GM23338 (cell line): ENCODE results near the gene LDLRAD3. TPM values are rescaled to one million over a fixed set of nuclear protein-coding genes. Genes with fewer than 3 reads are reported as not detected.

Source experiments
- ATAC-seq: fragments of 200-7000 bp; cut with Tn5 transposase; 3 replicates; pipeline ENCODE4 v1.9.1; 2020
- DNase-seq: peaks from one replicate; pipeline ENCODE4 v3.0.0-alpha.2; 2015; ENCODE audit warnings: low spot score
- H2AFZ ChIP-seq: fragments of 200-600 bp; sonication (generic); 2 replicates; pipeline ENCODE4 v1.8.0; 2016; ENCODE audit warnings: antibody characterized with exemption, mild to moderate bottlenecking, moderate library complexity
- H3F3A ChIP-seq: fragments of 200-600 bp; sonication (generic); replicated peaks from 2 replicates; pipeline ENCODE4 v1.8.0; 2017; ENCODE audit warnings: antibody characterized with exemption, mixed run types, low read depth
- H3K27ac ChIP-seq: fragments of 200-600 bp; sonication (generic); 2 replicates; pipeline ENCODE4 v1.6.1; 2016; ENCODE audit warnings: low read depth
- H3K27me3 ChIP-seq: fragments of 200-600 bp; sonication (generic); 2 replicates; pipeline ENCODE4 v1.8.0; 2016; ENCODE audit warnings: mild to moderate bottlenecking, mixed run types, moderate library complexity; ENCODE audit not compliant: insufficient read depth
- H3K36me3 ChIP-seq: fragments of 200-600 bp; sonication (generic); 2 replicates; pipeline ENCODE4 v1.8.0; 2016; ENCODE audit warnings: mild to moderate bottlenecking; ENCODE audit not compliant: insufficient read depth
- H3K4me1 ChIP-seq: fragments of 200-600 bp; sonication (generic); 2 replicates; pipeline ENCODE4 v1.8.0; 2016; ENCODE audit warnings: mild to moderate bottlenecking, moderate library complexity; ENCODE audit not compliant: insufficient read depth
- H3K4me2 ChIP-seq: fragments of 200-600 bp; sonication (generic); 2 replicates; pipeline ENCODE4 v1.7.1; 2017; ENCODE audit warnings: mixed run types
- H3K4me3 ChIP-seq: fragments of 200-600 bp; sonication (generic); 2 replicates; pipeline ENCODE4 v1.6.1; 2016; ENCODE audit warnings: mixed run types
- H3K79me2 ChIP-seq: fragments of 200-600 bp; sonication (generic); replicated peaks from 2 replicates; pipeline ENCODE4 v1.8.0; 2017; ENCODE audit warnings: mild to moderate bottlenecking; ENCODE audit not compliant: insufficient read depth
- H3K9me2 ChIP-seq: fragments of 200-600 bp; sonication (generic); 2 replicates; pipeline ENCODE4 v1.8.0; 2017; ENCODE audit not compliant: insufficient read depth
- H4K20me1 ChIP-seq: fragments of 200-600 bp; sonication (generic); replicated peaks from 2 replicates; pipeline ENCODE4 v1.8.0; 2017; ENCODE audit warnings: mild to moderate bottlenecking; ENCODE audit not compliant: insufficient read depth
- H3K27ac Mint-ChIP-seq: 2 replicates; pipeline ENCODE4 v1.8.0; 2020; ENCODE audit warnings: inconsistent platforms, mild to moderate bottlenecking, moderate library complexity, mixed read lengths
- H3K27me3 Mint-ChIP-seq: 3 replicates; pipeline ENCODE4 v1.8.0; 2022; ENCODE audit warnings: low read depth, mild to moderate bottlenecking, moderate library complexity, mixed read lengths, inconsistent platforms; ENCODE audit not compliant: insufficient read depth, poor library complexity
- H3K36me3 Mint-ChIP-seq: 3 replicates; pipeline ENCODE4 v1.8.0; 2021; ENCODE audit warnings: low read depth, mild to moderate bottlenecking, inconsistent platforms, moderate library complexity, mixed read lengths
- H3K4me1 Mint-ChIP-seq: 3 replicates; pipeline ENCODE4 v1.8.0; 2020; ENCODE audit warnings: mild to moderate bottlenecking, inconsistent platforms, mixed read lengths
- H3K4me3 Mint-ChIP-seq: 3 replicates; pipeline ENCODE4 v1.8.0; 2021; ENCODE audit warnings: moderate library complexity, mild to moderate bottlenecking, inconsistent platforms, mixed read lengths
- H3K9me3 Mint-ChIP-seq: 3 replicates; pipeline ENCODE4 v1.8.0; 2020; ENCODE audit warnings: moderate library complexity, mild to moderate bottlenecking, inconsistent platforms, mixed read lengths
- CREB1 ChIP-seq: fragments of 250-450 bp; sonication (Bioruptor Pico); IDR thresholded peaks from 2 replicates; pipeline ENCODE4 v1.5.0; 2020; ENCODE audit warnings: low read depth, mild to moderate bottlenecking, moderate library complexity
- ETS1 ChIP-seq: IDR thresholded peaks from 2 replicates; pipeline ENCODE4 v1.6.1; 2016; ENCODE audit warnings: antibody characterized with exemption
- EZH2 ChIP-seq: fragments of 200-600 bp; sonication (generic); IDR thresholded peaks from one replicate; pipeline ENCODE4 v1.8.0; 2017; ENCODE audit warnings: antibody characterized with exemption, mild to moderate bottlenecking, low read depth; ENCODE audit not compliant: unreplicated experiment
- EZH2phosphoT487 ChIP-seq: fragments of 200-600 bp; sonication (generic); IDR thresholded peaks from one replicate; pipeline ENCODE4 v1.8.1; 2018; ENCODE audit warnings: antibody characterized with exemption; ENCODE audit not compliant: unreplicated experiment
- JUNB ChIP-seq: IDR thresholded peaks from one replicate; pipeline ENCODE4 v1.6.1; 2016; ENCODE audit warnings: antibody characterized with exemption; ENCODE audit not compliant: unreplicated experiment
- NANOG ChIP-seq: IDR thresholded peaks from 2 replicates; pipeline ENCODE4 v1.6.1; 2016; ENCODE audit warnings: antibody characterized with exemption, borderline replicate concordance
- POLR2AphosphoS5 ChIP-seq: IDR thresholded peaks from 2 replicates; pipeline ENCODE4 v1.6.1; 2016; ENCODE audit warnings: antibody characterized with exemption, low read depth
- REST ChIP-seq: IDR thresholded peaks from one replicate; pipeline ENCODE4 v1.6.1; 2018; ENCODE audit warnings: antibody characterized with exemption; ENCODE audit not compliant: unreplicated experiment
- STAT1 ChIP-seq: IDR thresholded peaks from one replicate; pipeline ENCODE4 v1.6.1; 2016; ENCODE audit warnings: antibody characterized with exemption; ENCODE audit not compliant: unreplicated experiment
- ZNF114 ChIP-seq: fragments of 250-450 bp; sonication (Bioruptor Pico); IDR thresholded peaks from 2 replicates; pipeline ENCODE4 v1.5.0; 2020; ENCODE audit warnings: mild to moderate bottlenecking, moderate library complexity
- ZNF331 ChIP-seq: fragments of 250-450 bp; sonication (Bioruptor Pico); IDR thresholded peaks from 2 replicates; pipeline ENCODE4 v1.5.0; 2020; ENCODE audit warnings: low read depth, mild to moderate bottlenecking, moderate library complexity
- ZNF462 ChIP-seq: fragments of 250-450 bp; sonication (Bioruptor Pico); IDR thresholded peaks from 2 replicates; pipeline ENCODE4 v1.5.0; 2020; ENCODE audit warnings: mild to moderate bottlenecking, moderate library complexity
- polyA plus RNA-seq: library from polyadenylated mRNA; unstranded; fragments of >200 nt; fragmentation: Nextera tagmentation; extraction: Ambion mirVana; gene quantifications from 2 replicates; pipeline ENCODE4 v1.2.1, GENCODE V29; 2016
- total RNA-seq: library from RNA; depleted of rRNA; stranded (reverse); fragments of >200 nt; shearing (Covaris generic); gene quantifications from 2 replicates; pipeline ENCODE4 v1.2.3, GENCODE V29; 2014
- TF ChIP-seq, protein P1 (sequence below), 2 experiments: fragments of 200-600 bp in 1 of 2; sonication (generic) in 1 of 2; conservative IDR thresholded peaks; 2 replicates each; pipeline versions ENCODE4 v1.5.1 to v1.6.1; 2016 to 2017; ENCODE audit warnings: antibody characterized with exemption in 2 of 2, low read depth in 2 of 2, mild to moderate bottlenecking in 2 of 2, moderate library complexity in 1 of 2

The LDLRAD3 gene
- total and polyA plus RNA-seq, 2 experiments from 2014 or later = 8.5 to 19.4 TPM

- TF ChIP-seq REST (no peak), EZH2 (no peak)
Observed at GRCh38 chr11:35905646-35906276, 38.1 kb upstream of the LDLRAD3 start (continued).

DNA sequence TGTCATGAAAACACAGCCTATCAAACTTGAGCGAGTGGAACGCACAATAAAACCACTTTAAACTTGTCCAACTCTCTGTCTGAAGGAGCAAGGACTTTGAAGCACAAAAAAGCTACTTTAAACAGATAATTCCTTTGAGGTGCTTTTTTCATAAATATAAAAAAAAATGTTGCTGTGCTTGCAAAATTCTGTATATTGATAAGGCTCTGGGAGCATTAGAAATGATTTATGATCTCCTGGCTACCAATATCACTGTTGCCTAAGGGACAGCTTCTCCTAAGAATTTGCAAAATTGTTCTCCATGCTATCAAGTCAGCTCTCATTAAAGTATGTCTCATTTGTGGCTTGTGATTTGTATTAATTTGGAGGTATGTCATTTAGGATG is 37.6 kb upstream of the LDLRAD3 start:
- peaks cover 30% of the 10 kb centered on the region for H3K9me3 Mint-ChIP-seq
- no peak overlapping the region for H3K4me3 Mint-ChIP-seq
- no peak overlapping the region for H3K4me2 ChIP-seq
- peaks cover 10% of the 10 kb centered on the region for H3K27me3 Mint-ChIP-seq
- no peak for DNase-seq
- H3K9me2 ChIP-seq = no peaks in the 10 kb centered on the region
- no peak for ATAC-seq
- peaks cover 6% of the 10 kb centered on the region; the same call in 1 of the 3 replicates for H3K4me1 Mint-ChIP-seq
- H4K20me1 ChIP-seq = no peaks in the 10 kb centered on the region
- H3K27ac ChIP-seq = no peak overlapping the region
- no peak overlapping the region for H3K27ac Mint-ChIP-seq
- H3F3A ChIP-seq = no peaks in the 10 kb centered on the region
- no peaks in the 10 kb centered on the region for H3K36me3 ChIP-seq
- H3K4me3 ChIP-seq = no peak overlapping the region
- no peaks in the 10 kb centered on the region for H3K79me2 ChIP-seq
- no peak overlapping the region for H2AFZ ChIP-seq
- peaks cover 25% of the 10 kb centered on the region; the same call in 2 of the 3 replicates for H3K36me3 Mint-ChIP-seq
- H3K4me1 ChIP-seq = no peaks in the 10 kb centered on the region
- no peaks in the 10 kb centered on the region for H3K27me3 ChIP-seq
- TF ChIP-seq, protein P1, sequence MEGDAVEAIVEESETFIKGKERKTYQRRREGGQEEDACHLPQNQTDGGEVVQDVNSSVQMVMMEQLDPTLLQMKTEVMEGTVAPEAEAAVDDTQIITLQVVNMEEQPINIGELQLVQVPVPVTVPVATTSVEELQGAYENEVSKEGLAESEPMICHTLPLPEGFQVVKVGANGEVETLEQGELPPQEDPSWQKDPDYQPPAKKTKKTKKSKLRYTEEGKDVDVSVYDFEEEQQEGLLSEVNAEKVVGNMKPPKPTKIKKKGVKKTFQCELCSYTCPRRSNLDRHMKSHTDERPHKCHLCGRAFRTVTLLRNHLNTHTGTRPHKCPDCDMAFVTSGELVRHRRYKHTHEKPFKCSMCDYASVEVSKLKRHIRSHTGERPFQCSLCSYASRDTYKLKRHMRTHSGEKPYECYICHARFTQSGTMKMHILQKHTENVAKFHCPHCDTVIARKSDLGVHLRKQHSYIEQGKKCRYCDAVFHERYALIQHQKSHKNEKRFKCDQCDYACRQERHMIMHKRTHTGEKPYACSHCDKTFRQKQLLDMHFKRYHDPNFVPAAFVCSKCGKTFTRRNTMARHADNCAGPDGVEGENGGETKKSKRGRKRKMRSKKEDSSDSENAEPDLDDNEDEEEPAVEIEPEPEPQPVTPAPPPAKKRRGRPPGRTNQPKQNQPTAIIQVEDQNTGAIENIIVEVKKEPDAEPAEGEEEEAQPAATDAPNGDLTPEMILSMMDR (conservative IDR thresholded peaks at IDR 0.05; ENCODE audit: low read depth in 2 of 2) = no peak
- TF ChIP-seq ZNF331 (CRISPR knock-in tag) = no peak
- TF ChIP-seq EZH2phosphoT487 = no peak
- TF ChIP-seq CREB1 (CRISPR knock-in tag) = no peak
- TF ChIP-seq STAT1 = no peak
- TF ChIP-seq ZNF114 = no peak
- TF ChIP-seq EZH2 = no peak
- no peak for TF ChIP-seq ETS1
- TF ChIP-seq ZNF462 = no peak
- no peak for TF ChIP-seq JUNB
- TF ChIP-seq POLR2AphosphoS5 = no peak
- no peak for TF ChIP-seq NANOG
